NCI-H345 treated with DMSO at 0.1 percent for 48 hours (cell line): ENCODE measurements around the gene ZNF396.

Source experiments
- DNase-seq: peaks from one replicate; lab custom pipeline; 2025; ENCODE audit not compliant: unreplicated experiment; lab: John Stamatoyannopoulos, UW

Gene ZNF396

GRCh38 chr18:35386600-35387100, 9.5 kb upstream of the ZNF396 start:
- DNase-seq: peak; percentile 2

- DNase-seq: no peak
Observed at GRCh38 chr18:35383136-35383535, 6.0 kb upstream of the ZNF396 start.

- no peak for DNase-seq
Observed at GRCh38 chr18:35379421-35379820, 2.3 kb upstream of the ZNF396 start.

GRCh38 chr18:35378574-35378896, 1.4 kb upstream of the ZNF396 start:
- no peak for DNase-seq

GRCh38 chr18:35377875-35378573, 887 bp upstream of the ZNF396 start:
- DNase-seq: no peak

- no peak for DNase-seq
Observed at GRCh38 chr18:35376393-35376741, 770 bp downstream of the ZNF396 start.

- no peak for DNase-seq
Observed at GRCh38 chr18:35374708-35375107, 2.4 kb downstream of the ZNF396 start.

- no peak for DNase-seq
Observed at GRCh38 chr18:35371412-35372195, 5.5 kb downstream of the ZNF396 start.

GRCh38 chr18:35369126-35369525, 8.0 kb downstream of the ZNF396 start:
- no peak for DNase-seq

- DNase-seq: no peak
Observed at GRCh38 chr18:35368595-35368994, 8.5 kb downstream of the ZNF396 start.

- no peak for DNase-seq
Observed at GRCh38 chr18:35362531-35362930, 14.6 kb downstream of the ZNF396 start.

GRCh38 chr18:35361570-35362321, 15.4 kb downstream of the ZNF396 start:
- DNase-seq: no peak

- DNase-seq: peak; percentile 8
Observed at GRCh38 chr18:35355140-35355618, 22.0 kb downstream of the ZNF396 start.

GRCh38 chr18:35352778-35353177, 24.4 kb downstream of the ZNF396 start:
- no peak for DNase-seq

GRCh38 chr18:35352283-35352682, 24.9 kb downstream of the ZNF396 start:
- no peak for DNase-seq

GRCh38 chr18:35348001-35348400, 29.1 kb downstream of the ZNF396 start:
- DNase-seq: no peak

- no peak for DNase-seq
Observed at GRCh38 chr18:35345950-35346349, 31.2 kb downstream of the ZNF396 start.

GRCh38 chr18:35345460-35345921, 31.6 kb downstream of the ZNF396 start:
- peak; percentile 63 for DNase-seq

- DNase-seq: no peak
Observed at GRCh38 chr18:35344736-35345459, 32.2 kb downstream of the ZNF396 start.

GRCh38 chr18:35343936-35344735, 33.0 kb downstream of the ZNF396 start, which contains the start of gene ZNF24:
TSS of gene ZNF24 (minus strand) at chr18:35344420. CDS start at chr18:35340650, 3,770 bp downstream.
- peak; percentile 88 for DNase-seq
